Measurements from ENCODE around the gene STYXL2. TPM values are rescaled to one million over a fixed set of nuclear protein-coding genes. Genes with fewer than 3 reads are reported as not detected.

STYXL2 gene
- total RNA-seq, 2 donors from 2014 or later, result 0.07 to 0.24 TPM

GRCh38 chr1:167065471-167065870 is 28.4 kb upstream of the STYXL2 start:
- no peaks in the 10 kb centered on the region for H3K9me3 Mint-ChIP-seq
- H3K4me3 Mint-ChIP-seq, result no peak overlapping the region
- H3K27ac Mint-ChIP-seq, result no peak overlapping the region
- DNase-seq (no peak), ATAC-seq (replicated peaks in 1 of 2) (no peak)
- no peaks in the 10 kb centered on the region for H3K36me3 Mint-ChIP-seq (ENCODE audit: insufficient read depth in 2 of 2)
- H3K4me1 Mint-ChIP-seq (ENCODE audit: low read depth), result no peaks in the 10 kb centered on the region
- no peaks in the 10 kb centered on the region for H3K27me3 Mint-ChIP-seq (ENCODE audit: low read depth)

- no peaks in the 10 kb centered on the region for H3K9me3 Mint-ChIP-seq
- ATAC-seq (replicated peaks in 1 of 2) (peak; percentile 88 to 97), DNase-seq (peak; percentile 81 to 89)
- no peak overlapping the region for H3K27ac Mint-ChIP-seq
- peak overlapping the region; percentile 33 to 63 for H3K4me3 Mint-ChIP-seq
- no peaks in the 10 kb centered on the region for H3K36me3 Mint-ChIP-seq (ENCODE audit: insufficient read depth in 2 of 2)
- no peaks in the 10 kb centered on the region for H3K27me3 Mint-ChIP-seq (ENCODE audit: low read depth)
- H3K4me1 Mint-ChIP-seq (ENCODE audit: low read depth), result no peaks in the 10 kb centered on the region
These were observed 27.3 kb upstream of the STYXL2 start for GRCh38 chr1:167066333-167067122.

GRCh38 chr1:167067904-167068303 is 26.0 kb upstream of the STYXL2 start:
- Mint-ChIP-seq H3K27ac (no peak overlapping the region), H3K27me3 (ENCODE audit: low read depth) (no peaks in the 10 kb centered on the region), H3K4me1 (ENCODE audit: low read depth) (no peaks in the 10 kb centered on the region), H3K4me3 (no peak overlapping the region), H3K36me3 (ENCODE audit: insufficient read depth in 2 of 2) (no peaks in the 10 kb centered on the region), H3K9me3 (no peaks in the 10 kb centered on the region)
- ATAC-seq (replicated peaks in 1 of 2), result no peak
- no peak for DNase-seq

- ATAC-seq (replicated peaks in 1 of 2) (no peak), DNase-seq (no peak)
- Mint-ChIP-seq H3K27me3 (ENCODE audit: low read depth) (no peaks in the 10 kb centered on the region), H3K4me1 (ENCODE audit: low read depth) (no peaks in the 10 kb centered on the region), H3K27ac (no peak overlapping the region), H3K36me3 (ENCODE audit: insufficient read depth in 2 of 2) (no peaks in the 10 kb centered on the region), H3K9me3 (no peaks in the 10 kb centered on the region), H3K4me3 (no peak overlapping the region)
These were observed 25.1 kb upstream of the STYXL2 start for GRCh38 chr1:167068761-167069160.

- Mint-ChIP-seq H3K27ac (no peak overlapping the region), H3K4me3 (no peak overlapping the region), H3K4me1 (ENCODE audit: low read depth) (peaks cover 13% of the 10 kb centered on the region), H3K27me3 (ENCODE audit: low read depth) (no peaks in the 10 kb centered on the region), H3K9me3 (peaks cover 0 to 5% of the 10 kb centered on the region in 2 donors), H3K36me3 (ENCODE audit: insufficient read depth in 2 of 2) (peaks cover 0 to 2% of the 10 kb centered on the region in 2 donors)
- DNase-seq, result no peak
- no peak for ATAC-seq (replicated peaks in 1 of 2)
These were observed 22.6 kb upstream of the STYXL2 start for GRCh38 chr1:167071286-167071685.

GRCh38 chr1:167076136-167076710 is 17.7 kb upstream of the STYXL2 start:
- peaks cover 0 to 5% of the 10 kb centered on the region in 2 donors for H3K9me3 Mint-ChIP-seq
- DNase-seq (no peak), ATAC-seq (replicated peaks in 1 of 2) (peak in 1 of 2 donors; percentile 52)
- H3K36me3 Mint-ChIP-seq (ENCODE audit: insufficient read depth in 2 of 2), result peaks cover 0 to 3% of the 10 kb centered on the region in 2 donors
- H3K4me1 Mint-ChIP-seq (ENCODE audit: low read depth), result peaks cover 20% of the 10 kb centered on the region
- H3K27ac Mint-ChIP-seq, result peak overlapping the region; percentile 12
- H3K4me3 Mint-ChIP-seq, result peak overlapping the region; percentile 21
- H3K27me3 Mint-ChIP-seq (ENCODE audit: low read depth), result no peaks in the 10 kb centered on the region

- DNase-seq (no peak), ATAC-seq (replicated peaks in 1 of 2) (no peak)
- Mint-ChIP-seq H3K27me3 (ENCODE audit: low read depth) (no peaks in the 10 kb centered on the region), H3K4me1 (ENCODE audit: low read depth) (peaks cover 20% of the 10 kb centered on the region), H3K9me3 (peaks cover 0 to 5% of the 10 kb centered on the region in 2 donors), H3K4me3 (no peak overlapping the region), H3K27ac (no peak overlapping the region), H3K36me3 (ENCODE audit: insufficient read depth in 2 of 2) (peaks cover 0 to 3% of the 10 kb centered on the region in 2 donors)
These were observed 16.6 kb upstream of the STYXL2 start for GRCh38 chr1:167077128-167077867.

GRCh38 chr1:167077868-167078210 is 16.0 kb upstream of the STYXL2 start:
- Mint-ChIP-seq H3K4me1 (ENCODE audit: low read depth) (peaks cover 20% of the 10 kb centered on the region), H3K27ac (no peak overlapping the region), H3K4me3 (no peak overlapping the region), H3K9me3 (peaks cover 0 to 5% of the 10 kb centered on the region in 2 donors), H3K36me3 (ENCODE audit: insufficient read depth in 2 of 2) (peaks cover 0 to 3% of the 10 kb centered on the region in 2 donors), H3K27me3 (ENCODE audit: low read depth) (no peaks in the 10 kb centered on the region)
- no peak for DNase-seq
- ATAC-seq (replicated peaks in 1 of 2), result no peak

GRCh38 chr1:167081594-167082156 is 12.2 kb upstream of the STYXL2 start:
- Mint-ChIP-seq H3K4me1 (ENCODE audit: low read depth) (peaks cover 5% of the 10 kb centered on the region), H3K27ac (peak overlapping the region; percentile 8)

GRCh38 chr1:167082511-167083027 is 11.3 kb upstream of the STYXL2 start:
- no peak for DNase-seq
- no peak for ATAC-seq (replicated peaks in 1 of 2)
- Mint-ChIP-seq H3K4me1 (ENCODE audit: low read depth) (peaks cover 6% of the 10 kb centered on the region), H3K36me3 (ENCODE audit: insufficient read depth in 2 of 2) (no peaks in the 10 kb centered on the region), H3K27me3 (ENCODE audit: low read depth) (no peaks in the 10 kb centered on the region), H3K9me3 (no peaks in the 10 kb centered on the region), H3K4me3 (no peak overlapping the region), H3K27ac (no peak overlapping the region)

More at GRCh38 chr1:167081594-167082156, 12.2 kb upstream of the STYXL2 start:
- Mint-ChIP-seq H3K4me3 (no peak overlapping the region), H3K27me3 (ENCODE audit: low read depth) (no peaks in the 10 kb centered on the region), H3K36me3 (ENCODE audit: insufficient read depth in 2 of 2) (no peaks in the 10 kb centered on the region), H3K9me3 (no peaks in the 10 kb centered on the region)
- ATAC-seq (replicated peaks in 1 of 2), result no peak
- DNase-seq, result no peak

- H3K27ac Mint-ChIP-seq, result no peak overlapping the region
- DNase-seq (no peak), ATAC-seq (replicated peaks in 1 of 2) (no peak)
- H3K27me3 Mint-ChIP-seq (ENCODE audit: low read depth), result no peaks in the 10 kb centered on the region
- H3K9me3 Mint-ChIP-seq, result no peaks in the 10 kb centered on the region
- no peak overlapping the region for H3K4me3 Mint-ChIP-seq
- peaks cover 6% of the 10 kb centered on the region for H3K4me1 Mint-ChIP-seq (ENCODE audit: low read depth)
- H3K36me3 Mint-ChIP-seq (ENCODE audit: insufficient read depth in 2 of 2), result no peaks in the 10 kb centered on the region
These were observed 10.7 kb upstream of the STYXL2 start for GRCh38 chr1:167083066-167083665.

GRCh38 chr1:167083871-167084270 is 10.0 kb upstream of the STYXL2 start:
- Mint-ChIP-seq H3K9me3 (no peaks in the 10 kb centered on the region), H3K4me3 (no peak overlapping the region), H3K27ac (no peak overlapping the region), H3K27me3 (ENCODE audit: low read depth) (no peaks in the 10 kb centered on the region), H3K36me3 (ENCODE audit: insufficient read depth in 2 of 2) (no peaks in the 10 kb centered on the region), H3K4me1 (ENCODE audit: low read depth) (peaks cover 10% of the 10 kb centered on the region)
- ATAC-seq (replicated peaks in 1 of 2) (no peak), DNase-seq (no peak)

All from activated T-cell treated with anti-CD3 and anti-CD28 coated beads, Interleukin-2, amount 50 U/mL, for 72 hours (primary cell).